DND-41 (cell line): Measurements from ENCODE around the gene TRIM32.

ENCODE experiments used
- ATAC-seq: fragments of 200-7000 bp; cut with Tn5 transposase; 3 replicates; pipeline ENCODE4 v1.9.1; 2021; ENCODE audit warnings: low read depth; ENCODE audit not compliant: insufficient read depth
- DNase-seq: peaks from one replicate; pipeline ENCODE4 v3.0.0-alpha.2; 2020
- H2AFZ ChIP-seq: 2 replicates; pipeline ENCODE4 v1.6.0; 2012; ENCODE audit warnings: low read depth, low read length
- H3K27ac ChIP-seq: 2 replicates; pipeline ENCODE4 v1.5.1; 2012; ENCODE audit warnings: low read length, inconsistent platforms
- H3K27me3 ChIP-seq: fragments of 200-600 bp; sonication (generic); 2 replicates; pipeline ENCODE4 v1.6.0; 2012; ENCODE audit warnings: low read length, mild to moderate bottlenecking, inconsistent platforms; ENCODE audit not compliant: insufficient read depth, poor library complexity
- H3K36me3 ChIP-seq: 2 replicates; pipeline ENCODE4 v1.5.1; 2012; ENCODE audit warnings: low read length, inconsistent platforms; ENCODE audit not compliant: insufficient read depth
- H3K4me1 ChIP-seq: 2 replicates; pipeline ENCODE4 v1.5.1; 2012; ENCODE audit warnings: mild to moderate bottlenecking, low read length; ENCODE audit not compliant: insufficient read depth
- H3K4me2 ChIP-seq: 2 replicates; pipeline ENCODE4 v1.6.0; 2012; ENCODE audit warnings: mild to moderate bottlenecking, moderate library complexity, low read length, inconsistent platforms; ENCODE audit not compliant: insufficient read depth
- H3K4me3 ChIP-seq, 2 experiments: fragments of 200-600 bp in 1 of 2; shearing (Covaris generic) in 1 of 2; 2 replicates each; pipeline ENCODE4 v1.5.1; 2012 to 2016; ENCODE audit warnings: inconsistent platforms in 2 of 2, low read length in 2 of 2, mild to moderate bottlenecking in 2 of 2, low read depth in 1 of 2, moderate library complexity in 1 of 2
- H3K79me2 ChIP-seq: 2 replicates; pipeline ENCODE4 v1.6.0; 2012; ENCODE audit warnings: low read length, inconsistent platforms; ENCODE audit not compliant: insufficient read depth
- H3K9ac ChIP-seq: 2 replicates; pipeline ENCODE4 v1.6.0; 2012; ENCODE audit warnings: low read depth, mild to moderate bottlenecking, inconsistent platforms, low read length, moderate library complexity
- H3K9me3 ChIP-seq: 2 replicates; pipeline ENCODE4 v1.5.1; 2012; ENCODE audit warnings: low read length, moderate library complexity, mild to moderate bottlenecking, inconsistent platforms; ENCODE audit not compliant: insufficient read depth, severe bottlenecking
- H4K20me1 ChIP-seq: 2 replicates; pipeline ENCODE4 v1.6.0; 2012; ENCODE audit warnings: low read length; ENCODE audit not compliant: insufficient read depth
- EZH2 ChIP-seq: IDR thresholded peaks from 3 replicates; pipeline ENCODE4 v1.6.1; 2012; ENCODE audit warnings: borderline replicate concordance, low read depth, mild to moderate bottlenecking, moderate library complexity, low read length, inconsistent platforms; ENCODE audit not compliant: severe bottlenecking
- TF ChIP-seq, protein P1 (sequence below): IDR thresholded peaks from 2 replicates; pipeline ENCODE4 v1.5.1; 2012; ENCODE audit warnings: borderline replicate concordance, low read length, moderate library complexity, mild to moderate bottlenecking; ENCODE audit not compliant: poor library complexity, severe bottlenecking; ENCODE audit errors: extremely low read depth

The TRIM32 gene

DNA sequence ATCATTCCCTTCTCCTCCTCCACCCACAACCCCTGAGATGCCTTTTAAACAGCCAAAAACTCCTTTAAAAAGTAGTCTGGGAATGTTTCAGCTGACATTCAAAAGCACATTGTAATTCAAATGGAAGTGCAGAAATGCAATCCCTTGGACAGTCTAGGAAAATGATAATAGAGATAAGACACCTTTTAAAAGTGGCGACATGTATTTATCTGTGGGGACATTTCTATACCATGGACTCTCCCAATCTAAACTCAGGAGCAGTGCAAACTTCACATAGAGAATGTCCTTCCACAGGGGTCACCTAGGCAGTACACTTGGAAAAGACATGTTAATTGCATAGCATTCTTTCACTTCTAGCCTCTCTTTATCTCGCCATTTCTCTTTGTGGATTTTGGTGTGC lies 33.0 kb downstream of the TRIM32 start:
- Histone ChIP-seq H2AFZ (no peak overlapping the region), H3K79me2 (no peaks in the 10 kb centered on the region), H3K4me2 (no peak overlapping the region), H3K27ac (no peak overlapping the region), H4K20me1 (no peaks in the 10 kb centered on the region), H3K9ac (no peak overlapping the region), H3K36me3 (no peaks in the 10 kb centered on the region), H3K4me1 (peaks cover 15% of the 10 kb centered on the region), H3K4me3 (no peak overlapping the region), H3K27me3 (peaks cover 4% of the 10 kb centered on the region), H3K9me3 (no peaks in the 10 kb centered on the region)
- ATAC-seq: no peak
- no peak for DNase-seq
- TF ChIP-seq, protein P1, sequence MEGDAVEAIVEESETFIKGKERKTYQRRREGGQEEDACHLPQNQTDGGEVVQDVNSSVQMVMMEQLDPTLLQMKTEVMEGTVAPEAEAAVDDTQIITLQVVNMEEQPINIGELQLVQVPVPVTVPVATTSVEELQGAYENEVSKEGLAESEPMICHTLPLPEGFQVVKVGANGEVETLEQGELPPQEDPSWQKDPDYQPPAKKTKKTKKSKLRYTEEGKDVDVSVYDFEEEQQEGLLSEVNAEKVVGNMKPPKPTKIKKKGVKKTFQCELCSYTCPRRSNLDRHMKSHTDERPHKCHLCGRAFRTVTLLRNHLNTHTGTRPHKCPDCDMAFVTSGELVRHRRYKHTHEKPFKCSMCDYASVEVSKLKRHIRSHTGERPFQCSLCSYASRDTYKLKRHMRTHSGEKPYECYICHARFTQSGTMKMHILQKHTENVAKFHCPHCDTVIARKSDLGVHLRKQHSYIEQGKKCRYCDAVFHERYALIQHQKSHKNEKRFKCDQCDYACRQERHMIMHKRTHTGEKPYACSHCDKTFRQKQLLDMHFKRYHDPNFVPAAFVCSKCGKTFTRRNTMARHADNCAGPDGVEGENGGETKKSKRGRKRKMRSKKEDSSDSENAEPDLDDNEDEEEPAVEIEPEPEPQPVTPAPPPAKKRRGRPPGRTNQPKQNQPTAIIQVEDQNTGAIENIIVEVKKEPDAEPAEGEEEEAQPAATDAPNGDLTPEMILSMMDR: no peak
- TF ChIP-seq EZH2: no peak

DNA sequence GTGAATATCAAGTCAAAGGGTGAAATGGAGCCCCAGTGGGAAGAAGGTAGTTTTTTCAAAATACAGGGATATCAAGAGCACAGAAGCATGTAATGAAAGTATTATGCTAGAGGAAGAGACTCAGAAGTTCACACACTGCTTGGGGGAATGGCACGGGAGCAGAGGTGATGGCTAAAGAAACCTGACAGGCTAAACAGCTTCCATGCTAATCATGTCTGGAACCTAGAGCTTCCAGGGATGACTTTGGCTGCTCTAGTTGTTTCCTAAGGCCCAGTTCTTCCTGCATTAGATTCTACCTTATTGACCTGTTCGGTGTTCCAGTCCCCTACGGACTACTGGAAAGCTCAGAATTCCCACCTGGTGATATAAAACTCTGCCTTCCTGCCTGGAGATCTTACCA lies 34.3 kb downstream of the TRIM32 start:
- no peaks in the 10 kb centered on the region for H3K36me3 ChIP-seq
- H3K9me3 ChIP-seq: no peaks in the 10 kb centered on the region
- ATAC-seq (no peak), DNase-seq (no peak)
- peaks cover 15% of the 10 kb centered on the region for H3K4me1 ChIP-seq
- H3K4me2 ChIP-seq: no peak overlapping the region
- no peaks in the 10 kb centered on the region for H4K20me1 ChIP-seq
- peaks cover 4% of the 10 kb centered on the region for H3K27me3 ChIP-seq
- H3K27ac ChIP-seq: no peak overlapping the region
- H3K4me3 ChIP-seq: no peak overlapping the region
- no peak for TF ChIP-seq EZH2
- TF ChIP-seq, protein P1: no peak
- no peaks in the 10 kb centered on the region for H3K79me2 ChIP-seq
- H2AFZ ChIP-seq: no peak overlapping the region
- H3K9ac ChIP-seq: no peak overlapping the region

- Histone ChIP-seq H2AFZ (no peak overlapping the region), H3K9ac (no peak overlapping the region), H3K4me1 (peaks cover 10% of the 10 kb centered on the region), H3K79me2 (no peaks in the 10 kb centered on the region), H3K9me3 (no peaks in the 10 kb centered on the region), H4K20me1 (no peaks in the 10 kb centered on the region), H3K4me3 (no peak overlapping the region), H3K36me3 (no peaks in the 10 kb centered on the region), H3K4me2 (no peak overlapping the region), H3K27me3 (peaks cover 4% of the 10 kb centered on the region), H3K27ac (no peak overlapping the region)
- ATAC-seq: no peak
- DNase-seq: no peak
- TF ChIP-seq EZH2: no peak
- TF ChIP-seq, protein P1: no peak
Observed at GRCh38 chr9:116721944-116722343, 34.8 kb downstream of the TRIM32 start.

DNA sequence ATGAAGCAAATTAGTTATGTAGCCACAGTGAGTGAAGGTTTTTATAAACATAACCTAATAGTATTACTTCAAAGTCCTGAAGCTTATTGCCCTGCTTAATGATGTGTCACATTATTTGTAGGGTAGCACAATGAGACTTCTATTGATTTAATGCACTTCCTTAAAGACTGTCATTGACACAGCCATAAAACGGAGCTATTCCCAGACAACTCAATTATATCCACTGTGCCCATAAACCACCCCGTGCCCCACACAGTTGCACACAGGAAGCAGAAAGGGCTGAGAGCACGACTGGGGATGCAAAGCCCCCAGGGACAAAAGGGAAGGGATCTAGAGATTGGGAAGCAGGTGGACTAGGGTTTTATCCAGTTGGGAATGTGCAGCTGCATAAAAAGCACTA lies 37.0 kb downstream of the TRIM32 start:
- Histone ChIP-seq H3K4me1 (no peaks in the 10 kb centered on the region), H3K36me3 (no peaks in the 10 kb centered on the region), H3K27ac (no peak overlapping the region), H4K20me1 (no peaks in the 10 kb centered on the region), H3K27me3 (peaks cover 6% of the 10 kb centered on the region), H2AFZ (no peak overlapping the region), H3K9ac (no peak overlapping the region), H3K4me3 (no peak overlapping the region), H3K79me2 (no peaks in the 10 kb centered on the region), H3K9me3 (no peaks in the 10 kb centered on the region), H3K4me2 (no peak overlapping the region)
- ATAC-seq (no peak), DNase-seq (no peak)
- TF ChIP-seq EZH2: no peak
- TF ChIP-seq, protein P1: no peak
